GM23338 (cell line): ENCODE measurements around the gene POLR3E. TPM values are rescaled to one million over a fixed set of nuclear protein-coding genes. Genes with fewer than 3 reads are reported as not detected.
A peak's percentile ranks its signal among the peaks of the same experiment; 100 is the strongest.

Experiments used
- ATAC-seq: fragments of 200-7000 bp; cut with Tn5 transposase; 3 replicates; pipeline ENCODE4 v1.9.1; 2020
- DNase-seq: peaks from one replicate; pipeline ENCODE4 v3.0.0-alpha.2; 2015; ENCODE audit warnings: low spot score
- H2AFZ ChIP-seq: fragments of 200-600 bp; sonication (generic); 2 replicates; pipeline ENCODE4 v1.8.0; 2016; ENCODE audit warnings: antibody characterized with exemption, mild to moderate bottlenecking, moderate library complexity
- H3F3A ChIP-seq: fragments of 200-600 bp; sonication (generic); replicated peaks from 2 replicates; pipeline ENCODE4 v1.8.0; 2017; ENCODE audit warnings: antibody characterized with exemption, mixed run types, low read depth
- H3K27ac ChIP-seq: fragments of 200-600 bp; sonication (generic); 2 replicates; pipeline ENCODE4 v1.6.1; 2016; ENCODE audit warnings: low read depth
- H3K27me3 ChIP-seq: fragments of 200-600 bp; sonication (generic); 2 replicates; pipeline ENCODE4 v1.8.0; 2016; ENCODE audit warnings: mild to moderate bottlenecking, mixed run types, moderate library complexity; ENCODE audit not compliant: insufficient read depth
- H3K36me3 ChIP-seq: fragments of 200-600 bp; sonication (generic); 2 replicates; pipeline ENCODE4 v1.8.0; 2016; ENCODE audit warnings: mild to moderate bottlenecking; ENCODE audit not compliant: insufficient read depth
- H3K4me1 ChIP-seq: fragments of 200-600 bp; sonication (generic); 2 replicates; pipeline ENCODE4 v1.8.0; 2016; ENCODE audit warnings: mild to moderate bottlenecking, moderate library complexity; ENCODE audit not compliant: insufficient read depth
- H3K4me2 ChIP-seq: fragments of 200-600 bp; sonication (generic); 2 replicates; pipeline ENCODE4 v1.7.1; 2017; ENCODE audit warnings: mixed run types
- H3K4me3 ChIP-seq: fragments of 200-600 bp; sonication (generic); 2 replicates; pipeline ENCODE4 v1.6.1; 2016; ENCODE audit warnings: mixed run types
- H3K79me2 ChIP-seq: fragments of 200-600 bp; sonication (generic); replicated peaks from 2 replicates; pipeline ENCODE4 v1.8.0; 2017; ENCODE audit warnings: mild to moderate bottlenecking; ENCODE audit not compliant: insufficient read depth
- H3K9me2 ChIP-seq: fragments of 200-600 bp; sonication (generic); 2 replicates; pipeline ENCODE4 v1.8.0; 2017; ENCODE audit not compliant: insufficient read depth
- H4K20me1 ChIP-seq: fragments of 200-600 bp; sonication (generic); replicated peaks from 2 replicates; pipeline ENCODE4 v1.8.0; 2017; ENCODE audit warnings: mild to moderate bottlenecking; ENCODE audit not compliant: insufficient read depth
- H3K27ac Mint-ChIP-seq: 2 replicates; pipeline ENCODE4 v1.8.0; 2020; ENCODE audit warnings: inconsistent platforms, mild to moderate bottlenecking, moderate library complexity, mixed read lengths
- H3K27me3 Mint-ChIP-seq: 3 replicates; pipeline ENCODE4 v1.8.0; 2022; ENCODE audit warnings: low read depth, mild to moderate bottlenecking, moderate library complexity, mixed read lengths, inconsistent platforms; ENCODE audit not compliant: insufficient read depth, poor library complexity
- H3K36me3 Mint-ChIP-seq: 3 replicates; pipeline ENCODE4 v1.8.0; 2021; ENCODE audit warnings: low read depth, mild to moderate bottlenecking, inconsistent platforms, moderate library complexity, mixed read lengths
- H3K4me1 Mint-ChIP-seq: 3 replicates; pipeline ENCODE4 v1.8.0; 2020; ENCODE audit warnings: mild to moderate bottlenecking, inconsistent platforms, mixed read lengths
- H3K4me3 Mint-ChIP-seq: 3 replicates; pipeline ENCODE4 v1.8.0; 2021; ENCODE audit warnings: moderate library complexity, mild to moderate bottlenecking, inconsistent platforms, mixed read lengths
- H3K9me3 Mint-ChIP-seq: 3 replicates; pipeline ENCODE4 v1.8.0; 2020; ENCODE audit warnings: moderate library complexity, mild to moderate bottlenecking, inconsistent platforms, mixed read lengths
- CREB1 ChIP-seq: fragments of 250-450 bp; sonication (Bioruptor Pico); IDR thresholded peaks from 2 replicates; pipeline ENCODE4 v1.5.0; 2020; ENCODE audit warnings: low read depth, mild to moderate bottlenecking, moderate library complexity
- CTCF ChIP-seq, 2 experiments: fragments of 200-600 bp in 1 of 2; sonication (generic) in 1 of 2; conservative IDR thresholded peaks; 2 replicates each; pipeline versions ENCODE4 v1.5.1 to v1.6.1; 2016 to 2017; ENCODE audit warnings: antibody characterized with exemption in 2 of 2, low read depth in 2 of 2, mild to moderate bottlenecking in 2 of 2, moderate library complexity in 1 of 2
- EZH2 ChIP-seq: fragments of 200-600 bp; sonication (generic); IDR thresholded peaks from one replicate; pipeline ENCODE4 v1.8.0; 2017; ENCODE audit warnings: antibody characterized with exemption, mild to moderate bottlenecking, low read depth; ENCODE audit not compliant: unreplicated experiment
- EZH2phosphoT487 ChIP-seq: fragments of 200-600 bp; sonication (generic); IDR thresholded peaks from one replicate; pipeline ENCODE4 v1.8.1; 2018; ENCODE audit warnings: antibody characterized with exemption; ENCODE audit not compliant: unreplicated experiment
- JUNB ChIP-seq: IDR thresholded peaks from one replicate; pipeline ENCODE4 v1.6.1; 2016; ENCODE audit warnings: antibody characterized with exemption; ENCODE audit not compliant: unreplicated experiment
- NANOG ChIP-seq: IDR thresholded peaks from 2 replicates; pipeline ENCODE4 v1.6.1; 2016; ENCODE audit warnings: antibody characterized with exemption, borderline replicate concordance
- POLR2AphosphoS5 ChIP-seq: IDR thresholded peaks from 2 replicates; pipeline ENCODE4 v1.6.1; 2016; ENCODE audit warnings: antibody characterized with exemption, low read depth
- REST ChIP-seq: IDR thresholded peaks from one replicate; pipeline ENCODE4 v1.6.1; 2018; ENCODE audit warnings: antibody characterized with exemption; ENCODE audit not compliant: unreplicated experiment
- STAT1 ChIP-seq: IDR thresholded peaks from one replicate; pipeline ENCODE4 v1.6.1; 2016; ENCODE audit warnings: antibody characterized with exemption; ENCODE audit not compliant: unreplicated experiment
- ZNF114 ChIP-seq: fragments of 250-450 bp; sonication (Bioruptor Pico); IDR thresholded peaks from 2 replicates; pipeline ENCODE4 v1.5.0; 2020; ENCODE audit warnings: mild to moderate bottlenecking, moderate library complexity
- ZNF331 ChIP-seq: fragments of 250-450 bp; sonication (Bioruptor Pico); IDR thresholded peaks from 2 replicates; pipeline ENCODE4 v1.5.0; 2020; ENCODE audit warnings: low read depth, mild to moderate bottlenecking, moderate library complexity
- polyA plus RNA-seq: library from polyadenylated mRNA; unstranded; fragments of >200 nt; fragmentation: Nextera tagmentation; extraction: Ambion mirVana; gene quantifications from 2 replicates; pipeline ENCODE4 v1.2.1, GENCODE V29; 2016
- total RNA-seq: library from RNA; depleted of rRNA; stranded (reverse); fragments of >200 nt; shearing (Covaris generic); gene quantifications from 2 replicates; pipeline ENCODE4 v1.2.3, GENCODE V29; 2014
- TF ChIP-seq, protein P1 (sequence below): IDR thresholded peaks from 2 replicates; pipeline ENCODE4 v1.6.1; 2016; ENCODE audit warnings: antibody characterized with exemption

Gene POLR3E
- total and polyA plus RNA-seq, 2 experiments from 2014 or later: 62.7 to 141 TPM

DNA sequence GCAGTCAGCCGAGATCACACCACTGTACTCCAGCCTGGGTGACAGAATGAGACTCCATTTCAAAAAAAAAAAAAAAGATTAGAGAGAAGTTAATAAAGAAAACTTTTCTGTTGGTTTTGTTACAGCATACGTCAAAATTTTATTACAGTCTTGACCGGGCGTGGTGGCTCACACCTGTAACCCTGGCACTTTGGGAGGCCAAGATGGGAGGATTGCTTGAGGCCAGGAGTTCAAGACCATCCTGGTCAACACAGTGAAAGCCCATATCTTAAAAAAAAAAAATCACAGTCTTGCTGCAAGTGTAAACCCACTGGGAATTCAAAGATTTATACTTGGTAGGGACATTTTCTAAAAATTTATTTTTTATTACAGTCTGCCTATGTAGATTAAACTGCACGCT, 6.2 kb upstream of the POLR3E start:
- peak overlapping the region; percentile 96; the same call in 1 of the 2 replicates for H3K27ac Mint-ChIP-seq
- no peak overlapping the region for H3K4me3 ChIP-seq
- no peaks in the 10 kb centered on the region for H3K79me2 ChIP-seq
- H3K9me3 Mint-ChIP-seq: no peaks in the 10 kb centered on the region
- H4K20me1 ChIP-seq: no peaks in the 10 kb centered on the region
- no peak overlapping the region for H3K27ac ChIP-seq
- H3K27me3 ChIP-seq: no peaks in the 10 kb centered on the region
- no peak for TF ChIP-seq CREB1 (CRISPR knock-in tag)
- no peak for TF ChIP-seq POLR2AphosphoS5
- no peak for TF ChIP-seq JUNB
- no peak for TF ChIP-seq STAT1
- no peak overlapping the region for H3K4me3 Mint-ChIP-seq
- no peaks in the 10 kb centered on the region; the same call in 2 of the 3 replicates for H3K36me3 Mint-ChIP-seq
- H3K4me1 ChIP-seq: peaks cover 17% of the 10 kb centered on the region
- H3K27me3 Mint-ChIP-seq: no peaks in the 10 kb centered on the region
- no peaks in the 10 kb centered on the region for H3K36me3 ChIP-seq
- DNase-seq (no peak), ATAC-seq (no peak)
- H2AFZ ChIP-seq: no peak overlapping the region
- no peak overlapping the region for H3K4me2 ChIP-seq
- no peaks in the 10 kb centered on the region for H3K9me2 ChIP-seq
- 0 out of 2 replicates have a peak, but pooled peaks cover 5% of the 10 kb centered on the region for H3F3A ChIP-seq
- H3K4me1 Mint-ChIP-seq: peaks cover 15% of the 10 kb centered on the region

- H3K27me3 ChIP-seq: no peaks in the 10 kb centered on the region
- H4K20me1 ChIP-seq: no peaks in the 10 kb centered on the region
- H3K4me3 Mint-ChIP-seq: no peak overlapping the region
- H3K4me1 Mint-ChIP-seq: peaks cover 18% of the 10 kb centered on the region
- peak overlapping the region; percentile 90 for H2AFZ ChIP-seq
- 0 out of 2 replicates have a peak, but pooled peaks cover 5% of the 10 kb centered on the region for H3F3A ChIP-seq
- TF ChIP-seq CREB1 (CRISPR knock-in tag): no peak
- TF ChIP-seq EZH2phosphoT487: no peak
- no peak for TF ChIP-seq NANOG
- H3K9me3 Mint-ChIP-seq: 0 out of 3 replicates have a peak, but pooled peaks cover under 1% of the 10 kb centered on the region
- H3K36me3 ChIP-seq: no peaks in the 10 kb centered on the region
- H3K79me2 ChIP-seq: no peaks in the 10 kb centered on the region
- no peak overlapping the region for H3K4me2 ChIP-seq
- peak overlapping the region; percentile 96 for H3K27ac Mint-ChIP-seq
- H3K9me2 ChIP-seq: no peaks in the 10 kb centered on the region
- H3K27me3 Mint-ChIP-seq: peaks cover 3% of the 10 kb centered on the region
- ATAC-seq (no peak), DNase-seq (no peak)
- H3K36me3 Mint-ChIP-seq: no peaks in the 10 kb centered on the region; the same call in 2 of the 3 replicates
- H3K27ac ChIP-seq: peak overlapping the region; percentile 52; the same call in 1 of the 2 replicates
- peaks cover 20% of the 10 kb centered on the region for H3K4me1 ChIP-seq
- no peak overlapping the region for H3K4me3 ChIP-seq
Measured at GRCh38 chr16:22291860-22292318, 5.3 kb upstream of the POLR3E start.

- Histone ChIP-seq H2AFZ (peak overlapping the region; percentile 90), H3K36me3 (no peaks in the 10 kb centered on the region), H3K4me2 (no peak overlapping the region), H3K27ac (peak overlapping the region; percentile 57; the same call in 1 of the 2 replicates), H3F3A (0 out of 2 replicates have a peak, but pooled peaks cover 3% of the 10 kb centered on the region), H3K9me2 (no peaks in the 10 kb centered on the region), H3K4me3 (no peak overlapping the region), H3K27me3 (no peaks in the 10 kb centered on the region), H4K20me1 (no peaks in the 10 kb centered on the region), H3K4me1 (peaks cover 20% of the 10 kb centered on the region), H3K79me2 (no peaks in the 10 kb centered on the region)
- Mint-ChIP-seq H3K4me1 (peaks cover 18% of the 10 kb centered on the region), H3K9me3 (0 out of 3 replicates have a peak, but pooled peaks cover 3% of the 10 kb centered on the region), H3K27me3 (peaks cover 6% of the 10 kb centered on the region), H3K27ac (peak overlapping the region; percentile 96), H3K4me3 (no peak overlapping the region), H3K36me3 (no peaks in the 10 kb centered on the region; the same call in 2 of the 3 replicates)
- DNase-seq (no peak), ATAC-seq (no peak)
- TF ChIP-seq EZH2phosphoT487 (no peak), ZNF114 (CRISPR knock-in tag) (no peak), STAT1 (no peak), POLR2AphosphoS5 (no peak), REST (no peak), CREB1 (CRISPR knock-in tag) (no peak), CTCF (conservative IDR thresholded peaks at IDR 0.05; ENCODE audit: low read depth in 2 of 2) (no peak), ZNF331 (CRISPR knock-in tag) (no peak), EZH2 (no peak), NANOG (no peak)
- TF ChIP-seq, protein P1, sequence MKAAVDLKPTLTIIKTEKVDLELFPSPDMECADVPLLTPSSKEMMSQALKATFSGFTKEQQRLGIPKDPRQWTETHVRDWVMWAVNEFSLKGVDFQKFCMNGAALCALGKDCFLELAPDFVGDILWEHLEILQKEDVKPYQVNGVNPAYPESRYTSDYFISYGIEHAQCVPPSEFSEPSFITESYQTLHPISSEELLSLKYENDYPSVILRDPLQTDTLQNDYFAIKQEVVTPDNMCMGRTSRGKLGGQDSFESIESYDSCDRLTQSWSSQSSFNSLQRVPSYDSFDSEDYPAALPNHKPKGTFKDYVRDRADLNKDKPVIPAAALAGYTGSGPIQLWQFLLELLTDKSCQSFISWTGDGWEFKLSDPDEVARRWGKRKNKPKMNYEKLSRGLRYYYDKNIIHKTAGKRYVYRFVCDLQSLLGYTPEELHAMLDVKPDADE: no peak
Measured at GRCh38 chr16:22292320-22292719, 4.9 kb upstream of the POLR3E start.
